IMR-90 (cell line): ENCODE data around the gene MAPRE3. TPM values are rescaled to one million over a fixed set of nuclear protein-coding genes. Genes with fewer than 3 reads are reported as not detected.

ENCODE experiments used
- ATAC-seq: fragments of 200-7000 bp; cut with Tn5 transposase; 2 replicates; pipeline ENCODE4 v1.9.1; 2020; ENCODE audit warnings: low read depth, mild to moderate bottlenecking, moderate library complexity
- BruUV-seq: library from RNA; stranded (reverse); fragments of 400-500 nt; replicated peaks from 2 replicates; lab custom pipeline; 2021; lab: Mats Ljungman, UMichigan
- CTCF ChIA-PET: fragments of 300-600 bp; formaldehyde crosslinking; extraction: SDS; loops from one replicate; lab custom pipeline; 2021; ENCODE audit warnings: antibody characterized with exemption; lab: Yijun Ruan, JAX
- POLR2A ChIA-PET: fragments of 300-600 bp; sonication (Branson Sonifier 250); formaldehyde crosslinking; loops from one replicate; lab custom pipeline; 2022; ENCODE audit warnings: antibody characterized with exemption; ENCODE audit not compliant: unreplicated experiment; lab: Charles Lee
- DNase-seq: peaks from one replicate; pipeline ENCODE4 v3.0.0; 2013
- H2AFZ ChIP-seq: replicated peaks from 2 replicates; pipeline ENCODE3; 2013; ENCODE audit warnings: low read length, mild to moderate bottlenecking; ENCODE audit not compliant: poor library complexity
- H2AK5ac ChIP-seq: 2 replicates; pipeline ENCODE4 v1.6.1; 2013; ENCODE audit warnings: low read depth, low read length, inconsistent platforms
- H2AK9ac ChIP-seq: replicated peaks from 2 replicates; pipeline ENCODE3; 2013; ENCODE audit warnings: mild to moderate bottlenecking, low read depth, low read length, moderate library complexity; ENCODE audit not compliant: poor library complexity
- H2BK120ac ChIP-seq: 2 replicates; pipeline ENCODE4 v1.6.1; 2013; ENCODE audit warnings: low read depth, low read length, inconsistent platforms
- H2BK15ac ChIP-seq: 3 replicates; pipeline ENCODE4 v1.6.1; 2013; ENCODE audit warnings: low read depth, low read length, inconsistent platforms
- H2BK20ac ChIP-seq: 2 replicates; pipeline ENCODE4 v1.6.1; 2013; ENCODE audit warnings: low read depth, mild to moderate bottlenecking, inconsistent platforms, low read length, moderate library complexity
- H2BK5ac ChIP-seq: 2 replicates; pipeline ENCODE4 v1.6.1; 2013; ENCODE audit warnings: mild to moderate bottlenecking, low read depth, low read length, inconsistent platforms; ENCODE audit not compliant: poor library complexity, severe bottlenecking
- H3K14ac ChIP-seq: replicated peaks from 2 replicates; pipeline ENCODE4 v1.6.1; 2013; ENCODE audit warnings: low read depth, low read length, inconsistent platforms
- H3K18ac ChIP-seq: 2 replicates; pipeline ENCODE4 v1.6.1; 2013; ENCODE audit warnings: low read depth, low read length, control low read depth
- H3K23ac ChIP-seq: 2 replicates; pipeline ENCODE4 v1.6.1; 2013; ENCODE audit warnings: low read depth, low read length, inconsistent platforms
- H3K27ac ChIP-seq: 2 replicates; pipeline ENCODE4 v1.5.1; 2013; ENCODE audit warnings: mild to moderate bottlenecking, control low read depth, low read length; ENCODE audit not compliant: insufficient read depth
- H3K27me3 ChIP-seq: 2 replicates; pipeline ENCODE4 v1.6.1; 2013; ENCODE audit warnings: low read length; ENCODE audit not compliant: control insufficient read depth, insufficient read depth
- H3K36me3 ChIP-seq: 2 replicates; pipeline ENCODE4 v1.6.1; 2013; ENCODE audit warnings: low read length, mixed read lengths; ENCODE audit not compliant: control insufficient read depth, insufficient read depth
- H3K4ac ChIP-seq: 2 replicates; pipeline ENCODE4 v1.6.1; 2013; ENCODE audit warnings: low read depth, low read length, inconsistent platforms
- H3K4me1 ChIP-seq: 2 replicates; pipeline ENCODE4 v1.6.1; 2013; ENCODE audit warnings: low read length, mixed read lengths; ENCODE audit not compliant: control insufficient read depth, insufficient read depth
- H3K4me2 ChIP-seq: 2 replicates; pipeline ENCODE4 v1.6.1; 2013; ENCODE audit warnings: low read depth, mild to moderate bottlenecking, control low read depth, low read length, moderate library complexity
- H3K4me3 ChIP-seq: 2 replicates; pipeline ENCODE4 v1.5.1; 2013; ENCODE audit warnings: low read depth, mild to moderate bottlenecking, control low read depth, low read length, moderate library complexity; ENCODE audit not compliant: insufficient read depth
- H3K56ac ChIP-seq: 2 replicates; pipeline ENCODE4 v1.6.1; 2013; ENCODE audit warnings: low read length, inconsistent platforms; ENCODE audit not compliant: insufficient read depth; ENCODE audit errors: extremely low read depth
- H3K79me1 ChIP-seq, 2 experiments: 2 replicates each; pipeline ENCODE4 v1.6.1; 2013; ENCODE audit warnings: low read length in 2 of 2, inconsistent platforms in 1 of 2, low read depth in 1 of 2
- H3K9ac ChIP-seq: 2 replicates; pipeline ENCODE4 v1.6.1; 2013; ENCODE audit warnings: low read depth, low read length, control low read depth
- H3K9me1 ChIP-seq: 2 replicates; pipeline ENCODE4 v1.6.1; 2013; ENCODE audit warnings: low read length, inconsistent platforms; ENCODE audit not compliant: insufficient read depth
- H3K9me3 ChIP-seq: 2 replicates; pipeline ENCODE4 v1.6.1; 2013; ENCODE audit warnings: low read length; ENCODE audit not compliant: control insufficient read depth, insufficient read depth
- H4K20me1 ChIP-seq: 2 replicates; pipeline ENCODE4 v1.6.1; 2013; ENCODE audit warnings: low read length, inconsistent platforms; ENCODE audit not compliant: insufficient read depth
- H4K5ac ChIP-seq: 2 replicates; pipeline ENCODE4 v1.6.1; 2013; ENCODE audit warnings: mild to moderate bottlenecking, low read depth, low read length, control low read depth
- H4K8ac ChIP-seq, 2 experiments: 2 replicates each; pipeline ENCODE4 v1.6.1; 2013; ENCODE audit warnings: low read depth in 2 of 2, low read length in 2 of 2, control low read depth in 1 of 2, inconsistent platforms in 1 of 2
- H4K91ac ChIP-seq: 2 replicates; pipeline ENCODE4 v1.6.1; 2013; ENCODE audit warnings: low read depth, low read length, inconsistent platforms; ENCODE audit not compliant: insufficient read depth
- BHLHE40 ChIP-seq: fragments of 150-350 bp; IDR thresholded peaks from 2 replicates; pipeline ENCODE4 v1.6.1; 2016; ENCODE audit warnings: mild to moderate bottlenecking, low read depth, low read length
- CEBPB ChIP-seq: IDR thresholded peaks from 2 replicates; pipeline ENCODE4 v1.6.1; 2012; ENCODE audit warnings: low read depth, low read length, improper control_type of control experiment
- CHD1 ChIP-seq: IDR thresholded peaks from 2 replicates; pipeline ENCODE4 v1.6.1; 2012; ENCODE audit warnings: low read depth, low read length, improper control_type of control experiment
- CTCF ChIP-seq: conservative IDR thresholded peaks from 2 replicates; pipeline ENCODE4 v1.5.1; 2012; ENCODE audit warnings: mild to moderate bottlenecking, low read depth, low read length, improper control_type of control experiment
- FOS ChIP-seq: fragments of 150-350 bp; IDR thresholded peaks from 2 replicates; pipeline ENCODE4 v1.6.1; 2016; ENCODE audit warnings: low read depth, low read length
- MAFK ChIP-seq: IDR thresholded peaks from 2 replicates; pipeline ENCODE4 v1.6.1; 2012; ENCODE audit warnings: low read depth, low read length, improper control_type of control experiment
- MAZ ChIP-seq: IDR thresholded peaks from 2 replicates; pipeline ENCODE4 v1.6.1; 2012; ENCODE audit warnings: low read depth, mild to moderate bottlenecking, low read length, improper control_type of control experiment, moderate library complexity, borderline replicate concordance
- MXI1 ChIP-seq: IDR thresholded peaks from 2 replicates; pipeline ENCODE4 v1.6.1; 2012; ENCODE audit warnings: low read depth, mild to moderate bottlenecking, low read length, moderate library complexity, borderline replicate concordance
- NFE2L2 ChIP-seq: fragments of 150-350 bp; IDR thresholded peaks from 2 replicates; pipeline ENCODE4 v1.6.1; 2016; ENCODE audit warnings: low read depth, mild to moderate bottlenecking, low read length
- POLR2A ChIP-seq: IDR thresholded peaks from 2 replicates; pipeline ENCODE4 v1.6.1; 2012; ENCODE audit warnings: mild to moderate bottlenecking, low read depth, low read length
- RAD21 ChIP-seq: IDR thresholded peaks from 2 replicates; pipeline ENCODE4 v1.6.1; 2012; ENCODE audit warnings: low read length, improper control_type of control experiment
- RCOR1 ChIP-seq: IDR thresholded peaks from 2 replicates; pipeline ENCODE4 v1.6.1; 2012; ENCODE audit warnings: mild to moderate bottlenecking, low read length, improper control_type of control experiment; ENCODE audit not compliant: insufficient replicate concordance
- RFX5 ChIP-seq: IDR thresholded peaks from 2 replicates; pipeline ENCODE4 v1.8.0; 2012; ENCODE audit warnings: low read depth, mild to moderate bottlenecking, low read length, moderate library complexity
- SMC3 ChIP-seq: fragments of 150-350 bp; IDR thresholded peaks from 2 replicates; pipeline ENCODE4 v1.6.1; 2016; ENCODE audit warnings: low read depth, mild to moderate bottlenecking, antibody characterized with exemption, low read length, moderate library complexity
- WGBS, 2 experiments: methylation state at CpG; one replicate each; pipeline versions ENCODE4 v1.1.5 to v1.1.7; 2013; ENCODE audit warnings: missing lambda C conversion rate in 2 of 2; ENCODE audit not compliant: insufficient read length in 1 of 2; ENCODE audit errors: extremely low coverage in 2 of 2; 5-methylcytosine and 5-hydroxymethylcytosine counted together
- dilution Hi-C: fragments of 300-500 bp; cut with HindIII; formaldehyde crosslinking; loops from one replicate; pipeline ENCODE4 v1.14.3; 2018; ENCODE audit warnings: low sequenced_read_pairs; ENCODE audit not compliant: unreplicated experiment
- in situ Hi-C: fragments of 300-500 bp; cut with MboI; formaldehyde crosslinking; loops from 3 replicates; pipeline ENCODE4 v1.14.3; 2019; ENCODE audit warnings: low sequenced_read_pairs, inconsistent platforms, mixed read lengths
- intact Hi-C: fragments of 100-400 bp; cut with micrococcal nuclease; formaldehyde crosslinking; loops from 2 replicates; pipeline ENCODE4 v1.10.0; 2022
- polyA plus RNA-seq, 3 experiments: library from polyadenylated mRNA; depleted of rRNA; stranded (reverse); fragments of >200 nt; gene quantifications; 2 replicates each; pipeline ENCODE4 v1.2.3, GENCODE V29; 2012; ENCODE audit warnings: low replicate concordance in 1 of 3
- total RNA-seq: library from RNA; depleted of rRNA; stranded (reverse); fragments of >200 nt; gene quantifications from 2 replicates; pipeline ENCODE4 v1.2.3, GENCODE V29; 2012
- TF ChIP-seq, protein P1 (sequence below): fragments of 150-350 bp; IDR thresholded peaks from 2 replicates; pipeline ENCODE4 v1.6.1; 2017; ENCODE audit warnings: mild to moderate bottlenecking, antibody characterized with exemption, low read length, low read depth

Gene MAPRE3
- total and polyA plus RNA-seq, 2 of the 4 experiments (the other 2 are of a cell fraction) = 1.8 to 20.3 TPM

DNA sequence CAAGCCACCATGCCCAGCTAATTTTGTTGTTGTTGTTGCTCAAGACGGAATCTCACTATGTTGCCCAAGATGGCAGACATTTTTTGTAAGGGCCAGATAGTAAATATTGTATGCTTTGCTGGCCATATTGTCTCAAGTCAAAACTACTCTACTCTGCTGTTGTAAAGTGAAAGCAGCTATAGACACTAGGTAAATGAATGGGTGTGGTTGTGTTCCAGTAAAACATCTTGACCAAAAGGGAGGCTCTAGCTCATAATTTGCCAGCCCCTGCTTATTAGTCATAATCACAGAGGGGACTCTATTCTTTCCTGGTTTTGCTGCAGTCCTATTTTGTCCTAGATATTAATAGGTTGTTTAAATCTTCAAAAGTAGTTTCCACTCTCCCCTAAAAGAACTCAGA lies 24.5 kb downstream of the MAPRE3 start:
- intact Hi-C loops = no loop called here
- Histone ChIP-seq H4K5ac (no peak overlapping the region), H2AK9ac (no peak overlapping the region), H2AK5ac (no peak overlapping the region), H3K14ac (no peak overlapping the region), H3K9me1 (no peaks in the 10 kb centered on the region), H3K4me2 (no peak overlapping the region), H3K9me3 (no peaks in the 10 kb centered on the region), H3K79me1 (no peaks in the 10 kb centered on the region), H2AFZ (no peak overlapping the region), H4K20me1 (no peaks in the 10 kb centered on the region; the same call in 1 of the 2 replicates), H2BK120ac (no peak overlapping the region), H4K8ac (no peak overlapping the region), H2BK20ac (no peak overlapping the region), H3K4me1 (no peaks in the 10 kb centered on the region), H3K27ac (no peak overlapping the region), H4K91ac (no peak overlapping the region), H3K36me3 (no peaks in the 10 kb centered on the region), H3K56ac (no peak overlapping the region), H3K4me3 (no peak overlapping the region), H2BK5ac (no peak overlapping the region), H3K9ac (no peak overlapping the region), H3K4ac (no peak overlapping the region), H3K18ac (no peak overlapping the region), H3K27me3 (no peaks in the 10 kb centered on the region; the same call in 1 of the 2 replicates), H2BK15ac (no peak overlapping the region), H3K23ac (no peak overlapping the region)
- no peak for DNase-seq
- no CpG with 5 or more reads among the region's 1 CpG for WGBS, 2 experiments
- POLR2A ChIA-PET = interaction anchor here (0.5 kb wide), 1 partner anchor 71 kb away, joined by 14 read pairs; no protein-coding TSS in a partner anchor
- no peak for ATAC-seq
- CTCF ChIA-PET = no interaction called here
- in situ Hi-C loops = no loop called here
- BruUV-seq = no TSS peak
- TF ChIP-seq FOS (no peak), CHD1 (no peak), SMC3 (no peak), RFX5 (no peak), MAFK (no peak), CEBPB (no peak), BHLHE40 (no peak), MAZ (no peak), NFE2L2 (no peak), RCOR1 (no peak), CTCF (no peak), MXI1 (no peak), RAD21 (no peak), POLR2A (no peak)
- TF ChIP-seq, protein P1, sequence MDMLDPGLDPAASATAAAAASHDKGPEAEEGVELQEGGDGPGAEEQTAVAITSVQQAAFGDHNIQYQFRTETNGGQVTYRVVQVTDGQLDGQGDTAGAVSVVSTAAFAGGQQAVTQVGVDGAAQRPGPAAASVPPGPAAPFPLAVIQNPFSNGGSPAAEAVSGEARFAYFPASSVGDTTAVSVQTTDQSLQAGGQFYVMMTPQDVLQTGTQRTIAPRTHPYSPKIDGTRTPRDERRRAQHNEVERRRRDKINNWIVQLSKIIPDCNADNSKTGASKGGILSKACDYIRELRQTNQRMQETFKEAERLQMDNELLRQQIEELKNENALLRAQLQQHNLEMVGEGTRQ = no peak
- dilution Hi-C loops = no loop called here
